Neural cell (in vitro differentiated cells): ENCODE results near the gene GIMAP8.

ENCODE experiments used
- POLR2AphosphoS5 ChIP-seq: IDR thresholded peaks from 2 replicates; pipeline ENCODE4 v1.6.1; 2012
- SMC3 ChIP-seq: fragments of 450-650 bp; conservative IDR thresholded peaks from 2 replicates; pipeline ENCODE4 v1.6.1; 2014; ENCODE audit warnings: antibody characterized with exemption, mild to moderate bottlenecking, moderate library complexity; ENCODE audit not compliant: poor library complexity
- TF ChIP-seq, protein P1 (sequence below): fragments of 450-650 bp; IDR thresholded peaks from 2 replicates; pipeline ENCODE4 v1.5.1; 2014; ENCODE audit warnings: antibody characterized with exemption, mild to moderate bottlenecking, moderate library complexity; ENCODE audit not compliant: poor library complexity, severe bottlenecking

DNA sequence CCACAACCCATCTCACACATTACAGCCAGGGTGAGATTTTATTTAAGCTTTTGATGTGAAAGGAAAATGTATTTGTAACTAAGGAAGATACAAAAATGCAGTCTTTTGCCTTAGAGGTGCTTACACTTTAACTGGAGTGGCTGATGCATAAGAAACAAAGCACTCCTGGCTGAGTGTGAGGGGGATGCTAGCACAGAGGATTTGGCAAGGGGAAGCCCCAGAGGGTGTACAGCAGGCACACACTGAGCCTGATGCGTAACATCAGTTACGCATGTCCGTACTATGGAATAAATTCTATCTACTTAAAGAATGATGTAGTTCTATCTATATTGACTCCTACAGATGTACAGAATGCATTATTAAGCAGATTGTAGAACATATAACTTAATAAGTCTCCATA, 17.8 kb downstream of the GIMAP8 start:
- TF ChIP-seq, protein P1, sequence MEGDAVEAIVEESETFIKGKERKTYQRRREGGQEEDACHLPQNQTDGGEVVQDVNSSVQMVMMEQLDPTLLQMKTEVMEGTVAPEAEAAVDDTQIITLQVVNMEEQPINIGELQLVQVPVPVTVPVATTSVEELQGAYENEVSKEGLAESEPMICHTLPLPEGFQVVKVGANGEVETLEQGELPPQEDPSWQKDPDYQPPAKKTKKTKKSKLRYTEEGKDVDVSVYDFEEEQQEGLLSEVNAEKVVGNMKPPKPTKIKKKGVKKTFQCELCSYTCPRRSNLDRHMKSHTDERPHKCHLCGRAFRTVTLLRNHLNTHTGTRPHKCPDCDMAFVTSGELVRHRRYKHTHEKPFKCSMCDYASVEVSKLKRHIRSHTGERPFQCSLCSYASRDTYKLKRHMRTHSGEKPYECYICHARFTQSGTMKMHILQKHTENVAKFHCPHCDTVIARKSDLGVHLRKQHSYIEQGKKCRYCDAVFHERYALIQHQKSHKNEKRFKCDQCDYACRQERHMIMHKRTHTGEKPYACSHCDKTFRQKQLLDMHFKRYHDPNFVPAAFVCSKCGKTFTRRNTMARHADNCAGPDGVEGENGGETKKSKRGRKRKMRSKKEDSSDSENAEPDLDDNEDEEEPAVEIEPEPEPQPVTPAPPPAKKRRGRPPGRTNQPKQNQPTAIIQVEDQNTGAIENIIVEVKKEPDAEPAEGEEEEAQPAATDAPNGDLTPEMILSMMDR, result no peak
- TF ChIP-seq POLR2AphosphoS5 (no peak), SMC3 (no peak)
